GM23338 (cell line): Measurements from ENCODE around the gene PAMR1.

Experiments used
- EZH2 ChIP-seq: fragments of 200-600 bp; sonication (generic); IDR thresholded peaks from one replicate; pipeline ENCODE4 v1.8.0; 2017; ENCODE audit warnings: antibody characterized with exemption, mild to moderate bottlenecking, low read depth; ENCODE audit not compliant: unreplicated experiment
- EZH2phosphoT487 ChIP-seq: fragments of 200-600 bp; sonication (generic); IDR thresholded peaks from one replicate; pipeline ENCODE4 v1.8.1; 2018; ENCODE audit warnings: antibody characterized with exemption; ENCODE audit not compliant: unreplicated experiment
- POLR2AphosphoS5 ChIP-seq: IDR thresholded peaks from 2 replicates; pipeline ENCODE4 v1.6.1; 2016; ENCODE audit warnings: antibody characterized with exemption, low read depth
- ZNF331 ChIP-seq: fragments of 250-450 bp; sonication (Bioruptor Pico); IDR thresholded peaks from 2 replicates; pipeline ENCODE4 v1.5.0; 2020; ENCODE audit warnings: low read depth, mild to moderate bottlenecking, moderate library complexity
- TF ChIP-seq, protein P1 (sequence below), 2 experiments: fragments of 200-600 bp in 1 of 2; sonication (generic) in 1 of 2; conservative IDR thresholded peaks; 2 replicates each; pipeline versions ENCODE4 v1.5.1 to v1.6.1; 2016 to 2017; ENCODE audit warnings: antibody characterized with exemption in 2 of 2, low read depth in 2 of 2, mild to moderate bottlenecking in 2 of 2, moderate library complexity in 1 of 2
- TF ChIP-seq, protein P2 (sequence below): IDR thresholded peaks from one replicate; pipeline ENCODE4 v1.6.1; 2018; ENCODE audit warnings: antibody characterized with exemption; ENCODE audit not compliant: unreplicated experiment

DNA sequence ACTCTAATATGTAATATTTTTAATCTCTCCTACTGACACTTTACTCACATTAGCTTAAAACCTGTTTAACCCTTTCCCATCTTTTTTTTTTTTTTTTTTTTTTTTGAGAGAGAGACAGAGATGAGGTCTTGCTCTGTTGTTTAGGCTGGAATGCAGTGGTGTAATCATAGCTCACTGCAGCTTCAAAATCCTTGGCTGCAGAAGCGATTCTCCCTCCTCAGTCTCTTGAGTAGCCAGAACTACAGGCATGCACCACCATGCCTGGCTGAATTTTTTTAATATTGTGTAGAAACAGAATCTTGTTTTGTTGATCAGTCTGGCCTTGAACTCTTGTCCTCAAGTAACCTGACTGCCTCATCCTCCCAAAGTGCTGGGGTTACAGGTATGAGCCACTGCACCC, 37.3 kb downstream of the PAMR1 start:
- TF ChIP-seq, protein P1, sequence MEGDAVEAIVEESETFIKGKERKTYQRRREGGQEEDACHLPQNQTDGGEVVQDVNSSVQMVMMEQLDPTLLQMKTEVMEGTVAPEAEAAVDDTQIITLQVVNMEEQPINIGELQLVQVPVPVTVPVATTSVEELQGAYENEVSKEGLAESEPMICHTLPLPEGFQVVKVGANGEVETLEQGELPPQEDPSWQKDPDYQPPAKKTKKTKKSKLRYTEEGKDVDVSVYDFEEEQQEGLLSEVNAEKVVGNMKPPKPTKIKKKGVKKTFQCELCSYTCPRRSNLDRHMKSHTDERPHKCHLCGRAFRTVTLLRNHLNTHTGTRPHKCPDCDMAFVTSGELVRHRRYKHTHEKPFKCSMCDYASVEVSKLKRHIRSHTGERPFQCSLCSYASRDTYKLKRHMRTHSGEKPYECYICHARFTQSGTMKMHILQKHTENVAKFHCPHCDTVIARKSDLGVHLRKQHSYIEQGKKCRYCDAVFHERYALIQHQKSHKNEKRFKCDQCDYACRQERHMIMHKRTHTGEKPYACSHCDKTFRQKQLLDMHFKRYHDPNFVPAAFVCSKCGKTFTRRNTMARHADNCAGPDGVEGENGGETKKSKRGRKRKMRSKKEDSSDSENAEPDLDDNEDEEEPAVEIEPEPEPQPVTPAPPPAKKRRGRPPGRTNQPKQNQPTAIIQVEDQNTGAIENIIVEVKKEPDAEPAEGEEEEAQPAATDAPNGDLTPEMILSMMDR (conservative IDR thresholded peaks at IDR 0.05; ENCODE audit: low read depth in 2 of 2): no peak
- TF ChIP-seq ZNF331 (CRISPR knock-in tag) (no peak), POLR2AphosphoS5 (no peak), EZH2 (no peak), EZH2phosphoT487 (no peak)
- TF ChIP-seq, protein P2, sequence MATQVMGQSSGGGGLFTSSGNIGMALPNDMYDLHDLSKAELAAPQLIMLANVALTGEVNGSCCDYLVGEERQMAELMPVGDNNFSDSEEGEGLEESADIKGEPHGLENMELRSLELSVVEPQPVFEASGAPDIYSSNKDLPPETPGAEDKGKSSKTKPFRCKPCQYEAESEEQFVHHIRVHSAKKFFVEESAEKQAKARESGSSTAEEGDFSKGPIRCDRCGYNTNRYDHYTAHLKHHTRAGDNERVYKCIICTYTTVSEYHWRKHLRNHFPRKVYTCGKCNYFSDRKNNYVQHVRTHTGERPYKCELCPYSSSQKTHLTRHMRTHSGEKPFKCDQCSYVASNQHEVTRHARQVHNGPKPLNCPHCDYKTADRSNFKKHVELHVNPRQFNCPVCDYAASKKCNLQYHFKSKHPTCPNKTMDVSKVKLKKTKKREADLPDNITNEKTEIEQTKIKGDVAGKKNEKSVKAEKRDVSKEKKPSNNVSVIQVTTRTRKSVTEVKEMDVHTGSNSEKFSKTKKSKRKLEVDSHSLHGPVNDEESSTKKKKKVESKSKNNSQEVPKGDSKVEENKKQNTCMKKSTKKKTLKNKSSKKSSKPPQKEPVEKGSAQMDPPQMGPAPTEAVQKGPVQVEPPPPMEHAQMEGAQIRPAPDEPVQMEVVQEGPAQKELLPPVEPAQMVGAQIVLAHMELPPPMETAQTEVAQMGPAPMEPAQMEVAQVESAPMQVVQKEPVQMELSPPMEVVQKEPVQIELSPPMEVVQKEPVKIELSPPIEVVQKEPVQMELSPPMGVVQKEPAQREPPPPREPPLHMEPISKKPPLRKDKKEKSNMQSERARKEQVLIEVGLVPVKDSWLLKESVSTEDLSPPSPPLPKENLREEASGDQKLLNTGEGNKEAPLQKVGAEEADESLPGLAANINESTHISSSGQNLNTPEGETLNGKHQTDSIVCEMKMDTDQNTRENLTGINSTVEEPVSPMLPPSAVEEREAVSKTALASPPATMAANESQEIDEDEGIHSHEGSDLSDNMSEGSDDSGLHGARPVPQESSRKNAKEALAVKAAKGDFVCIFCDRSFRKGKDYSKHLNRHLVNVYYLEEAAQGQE: no peak
